Thyroid gland (tissue), 4 donors: Measurements from ENCODE around the gene SIRT3. TPM values are rescaled to one million over a fixed set of nuclear protein-coding genes. Genes with fewer than 3 reads are reported as not detected.

Experiments
- DNase-seq, 2 donors: peaks; one replicate each; pipeline ENCODE4 v3.0.0-alpha.2; 2019
- H3K27ac ChIP-seq, 3 donors: fragments of 200-600 bp; sonication (generic); 1 replicate in 2 of 3; 2 replicates in 1 of 3; pipeline ENCODE4 v1.5.1; 2016 to 2019; ENCODE audit warnings: mild to moderate bottlenecking in 1 of 3, moderate library complexity in 1 of 3
- H3K27me3 ChIP-seq: fragments of 200-600 bp; sonication (generic); one replicate; pipeline ENCODE4 v1.5.1; 2019
- H3K36me3 ChIP-seq, 2 donors: fragments of 200-600 bp; sonication (generic); one replicate each; pipeline ENCODE4 v1.5.1; 2016 to 2019
- H3K4me1 ChIP-seq, 2 donors: fragments of 200-600 bp; sonication (generic); one replicate each; pipeline ENCODE4 v1.5.1; 2017 to 2019
- H3K4me3 ChIP-seq, 3 donors: fragments of 200-600 bp; sonication (generic); replicated peaks in 1 of 3; 1 replicate in 2 of 3; 2 replicates in 1 of 3; pipeline ENCODE4 v1.5.1; 2016; ENCODE audit warnings: mild to moderate bottlenecking in 1 of 3
- H3K9me3 ChIP-seq: fragments of 200-600 bp; sonication (generic); one replicate; pipeline ENCODE4 v1.5.1; 2017
- CTCF ChIP-seq, 6 experiments: fragments of 200-600 bp in 3 of 6; fragments of 450-650 bp in 3 of 6; sonication (generic) in 3 of 6; IDR thresholded peaks; one replicate each; pipeline ENCODE4 v1.5.1; 2016 to 2019; ENCODE audit warnings: antibody characterized with exemption in 6 of 6, mild to moderate bottlenecking in 2 of 6, inconsistent platforms in 1 of 6, moderate library complexity in 1 of 6
- POLR2A ChIP-seq, 2 donors: fragments of 450-650 bp; IDR thresholded peaks; one replicate each; pipeline ENCODE4 v1.6.1; 2017; ENCODE audit warnings: antibody characterized with exemption in 2 of 2, mild to moderate bottlenecking in 2 of 2, moderate library complexity in 1 of 2
- WGBS, 2 donors: methylation state at CpG; one replicate each; pipeline ENCODE4 v1.1.5; 2017; 5-methylcytosine and 5-hydroxymethylcytosine counted together
- intact Hi-C: fragments of 100-400 bp; cut with DNase I; formaldehyde crosslinking; loops from one replicate; pipeline ENCODE4 v1.15.1; 2023
- total RNA-seq, 4 donors: library from RNA; depleted of rRNA; stranded (reverse); fragments of >200 nt; gene quantifications; one replicate each; pipeline ENCODE4 v1.2.3, GENCODE V29; 2016

Gene SIRT3
- total RNA-seq, 4 donors from 2014 or later = 14.3 to 21.2 (median 17.0) TPM

GRCh38 chr11:230431-230830 is 5.7 kb downstream of the SIRT3 start:
- TF ChIP-seq POLR2A (IDR thresholded peaks at IDR 0.05) (no peak), CTCF (IDR thresholded peaks at IDR 0.05) (no peak)
- DNase-seq = no peak

GRCh38 chr11:227824-228379 is 8.2 kb downstream of the SIRT3 start:
- Histone ChIP-seq H3K36me3 (no peaks in the 10 kb centered on the region), H3K27ac (no peak overlapping the region), H3K4me3 (no peak overlapping the region), H3K4me1 (no peaks in the 10 kb centered on the region), H3K27me3 (no peaks in the 10 kb centered on the region), H3K9me3 (no peaks in the 10 kb centered on the region)
- DNase-seq = no peak
- intact Hi-C loops = no loop called here
- TF ChIP-seq POLR2A (IDR thresholded peaks at IDR 0.05) = no peak
- no peak for TF ChIP-seq CTCF (IDR thresholded peaks at IDR 0.05)
- 89 to 91% methylated on average over 6 of the region's 6 CpGs for WGBS, 2 donors

More at GRCh38 chr11:230431-230830, 5.7 kb downstream of the SIRT3 start:
- peaks cover 3 to 4% of the 10 kb centered on the region in 2 donors for H3K4me1 ChIP-seq
- H3K9me3 ChIP-seq = no peaks in the 10 kb centered on the region
- H3K27me3 ChIP-seq = no peaks in the 10 kb centered on the region
- intact Hi-C loops = no loop called here
- WGBS, 2 donors = 95 to 99% methylated on average over 10 of the region's 10 CpGs
- no peaks in the 10 kb centered on the region for H3K36me3 ChIP-seq
- no peak overlapping the region for H3K4me3 ChIP-seq
- no peak overlapping the region for H3K27ac ChIP-seq

GRCh38 chr11:225734-226453 is 10.2 kb downstream of the SIRT3 start:
- no peaks in the 10 kb centered on the region for H3K9me3 ChIP-seq
- H3K27me3 ChIP-seq = no peaks in the 10 kb centered on the region
- no peak overlapping the region for H3K27ac ChIP-seq
- intact Hi-C loops = no loop called here
- peaks cover 0 to 4% of the 10 kb centered on the region in 2 donors for H3K36me3 ChIP-seq
- no peak overlapping the region for H3K4me3 ChIP-seq
- WGBS, 2 donors = 91% methylated on average over 10 of the region's 10 CpGs
- no peak for DNase-seq
- H3K4me1 ChIP-seq = no peaks in the 10 kb centered on the region
- TF ChIP-seq CTCF (IDR thresholded peaks at IDR 0.05) = no peak
- TF ChIP-seq POLR2A (IDR thresholded peaks at IDR 0.05) = no peak

GRCh38 chr11:224424-224823 is 11.7 kb downstream of the SIRT3 start:
- intact Hi-C loops = no loop called here
- no peak for TF ChIP-seq CTCF (IDR thresholded peaks at IDR 0.05)
- Histone ChIP-seq H3K4me1 (no peaks in the 10 kb centered on the region), H3K4me3 (no peak overlapping the region), H3K27me3 (no peaks in the 10 kb centered on the region), H3K36me3 (peaks cover 0 to 4% of the 10 kb centered on the region in 2 donors), H3K9me3 (no peaks in the 10 kb centered on the region), H3K27ac (no peak overlapping the region)
- DNase-seq = no peak
- 89 to 91% methylated on average over 7 of the region's 7 CpGs for WGBS, 2 donors

GRCh38 chr11:223884-224283 is 12.3 kb downstream of the SIRT3 start:
- Histone ChIP-seq H3K4me1 (no peaks in the 10 kb centered on the region), H3K4me3 (no peak overlapping the region), H3K27ac (no peak overlapping the region), H3K9me3 (no peaks in the 10 kb centered on the region), H3K27me3 (no peaks in the 10 kb centered on the region), H3K36me3 (peaks cover 0 to 4% of the 10 kb centered on the region in 2 donors)
- intact Hi-C loops = no loop called here
- DNase-seq = no peak
- WGBS, 2 donors = 90 to 98% methylated on average over 6 to 8 of the region's 9 CpGs
- TF ChIP-seq CTCF (IDR thresholded peaks at IDR 0.05) (no peak), POLR2A (IDR thresholded peaks at IDR 0.05) (no peak)
